ENCODE results near the gene WDR91. TPM values are rescaled to one million over a fixed set of nuclear protein-coding genes. Genes with fewer than 3 reads are reported as not detected.

The WDR91 gene
- total RNA-seq, 5 donors from 2014 or later (not counting 1 experiment from before 2014, with no cell fraction given) = 28.1 to 41.2 (median 37.6) TPM

DNA sequence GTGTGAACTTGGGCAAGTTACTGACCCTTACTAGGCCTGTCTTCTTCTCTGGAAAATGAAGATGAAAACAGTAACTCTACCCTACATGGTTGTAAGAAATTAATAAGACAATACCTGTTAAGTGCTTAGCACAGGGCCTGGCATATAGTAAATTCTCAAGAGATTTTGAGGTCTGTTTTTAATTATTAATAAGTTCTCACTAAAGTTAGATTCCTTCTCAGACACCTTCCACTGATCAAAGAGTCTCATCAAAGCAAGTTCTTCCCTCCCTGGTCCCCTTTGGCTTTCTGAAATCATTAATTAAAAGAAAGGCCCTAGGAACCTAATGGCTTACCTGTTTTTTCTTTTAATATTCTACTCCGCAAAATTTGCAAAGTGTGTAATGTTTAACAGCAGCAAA lies 58.9 kb downstream of the WDR91 start:
- peaks cover 15 to 19% of the 10 kb centered on the region in 2 experiments for H3K4me1 ChIP-seq (ENCODE audit: control insufficient read depth in 1 of 2, extremely low read depth in 1 of 2, insufficient read depth in 2 of 2, low read length in 2 of 2)
- DNase-seq (no peak), ATAC-seq (replicated peaks in 1 of 4) (no peak)
- Mint-ChIP-seq H3K9me3 (peaks cover 24 to 39% (median 37%) of the 10 kb centered on the region in 3 donors), H3K27ac (peak overlapping the region in 1 of 2 donors; percentile 43), H3K4me1 (peaks cover 76 to 80% (median 77%) of the 10 kb centered on the region in 3 donors), H3K4me3 (peak overlapping the region in 1 of 3 donors; percentile 50), H3K27me3 (no peaks in the 10 kb centered on the region), H3K36me3 (peaks cover 65% of the 10 kb centered on the region)
- peaks cover 3% of the 10 kb centered on the region for H3K9me3 ChIP-seq
- no CpG with 5 or more reads among the region's 1 CpG for WGBS (ENCODE audit: insufficient coverage)
- H3K36me3 ChIP-seq (ENCODE audit: control insufficient read depth in 2 of 2, extremely low read depth in 1 of 2, insufficient read depth in 1 of 2, low read length in 1 of 2) = peaks cover 0 to 16% of the 10 kb centered on the region in 2 donors
- H3K27me3 ChIP-seq (replicated peaks in 1 of 2; ENCODE audit: control insufficient read depth in 2 of 2, extremely low read depth in 1 of 2, insufficient read depth in 2 of 2, low read length in 1 of 2) = no peaks in the 10 kb centered on the region
- no peak overlapping the region for H3K4me3 ChIP-seq (ENCODE audit: control insufficient read depth in 1 of 2, extremely low read depth in 1 of 2, low read length in 1 of 2)
- H3K27ac ChIP-seq (ENCODE audit: low read length) = no peak overlapping the region
- ChIA-PET CTCF (no interaction called here), POLR2A (no interaction called here)

DNA sequence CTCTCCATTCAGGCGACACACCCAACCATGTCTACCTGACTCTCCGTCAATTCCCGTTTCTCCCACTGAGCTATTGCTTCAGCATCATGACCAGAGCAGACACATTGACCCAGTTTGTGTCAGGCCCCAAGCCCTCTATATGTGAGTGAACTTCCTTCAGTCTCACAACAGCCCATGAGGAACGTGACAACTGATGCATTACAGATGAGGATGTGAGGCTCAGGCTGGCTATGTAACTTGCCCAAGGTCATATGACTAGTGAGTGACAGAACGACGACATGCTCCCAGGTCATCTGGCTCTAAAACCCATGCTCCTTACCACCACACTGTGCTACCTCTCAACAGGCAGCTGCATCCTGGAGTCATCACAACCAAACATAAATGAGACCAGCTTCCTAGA lies 59.8 kb downstream of the WDR91 start:
- DNase-seq (no peak), ATAC-seq (replicated peaks in 1 of 4) (no peak)
- no peaks in the 10 kb centered on the region for H3K27me3 ChIP-seq (replicated peaks in 1 of 2; ENCODE audit: control insufficient read depth in 2 of 2, extremely low read depth in 1 of 2, insufficient read depth in 2 of 2, low read length in 1 of 2)
- H3K9me3 Mint-ChIP-seq = peaks cover 18 to 33% (median 30%) of the 10 kb centered on the region in 3 donors
- peaks cover 0 to 16% of the 10 kb centered on the region in 2 donors for H3K36me3 ChIP-seq (ENCODE audit: control insufficient read depth in 2 of 2, extremely low read depth in 1 of 2, insufficient read depth in 1 of 2, low read length in 1 of 2)
- WGBS (ENCODE audit: insufficient coverage) = 82% methylated on average over 2 of the region's 6 CpGs
- ChIA-PET POLR2A (interaction anchor here (0.8 to 0.9 kb wide), 2 partner anchors 12 to 13 kb away, joined by 3 to 4 read pairs; no protein-coding TSS in a partner anchor), CTCF (no interaction called here)
- no peaks in the 10 kb centered on the region for H3K27me3 Mint-ChIP-seq
- H3K4me3 ChIP-seq (ENCODE audit: control insufficient read depth in 1 of 2, extremely low read depth in 1 of 2, low read length in 1 of 2) = no peak overlapping the region
- no peak overlapping the region for H3K27ac ChIP-seq (ENCODE audit: low read length)
- H3K36me3 Mint-ChIP-seq = peaks cover 56% of the 10 kb centered on the region
- H3K4me3 Mint-ChIP-seq = peak overlapping the region; percentile 85 to 89 (median 88)
- H3K4me1 Mint-ChIP-seq = peaks cover 72 to 78% (median 76%) of the 10 kb centered on the region in 3 donors
- peak overlapping the region; percentile 69 to 84 for H3K27ac Mint-ChIP-seq
- H3K4me1 ChIP-seq (ENCODE audit: control insufficient read depth in 1 of 2, extremely low read depth in 1 of 2, insufficient read depth in 2 of 2, low read length in 2 of 2) = peaks cover 17 to 22% of the 10 kb centered on the region in 2 experiments
- peaks cover 3% of the 10 kb centered on the region for H3K9me3 ChIP-seq

DNA sequence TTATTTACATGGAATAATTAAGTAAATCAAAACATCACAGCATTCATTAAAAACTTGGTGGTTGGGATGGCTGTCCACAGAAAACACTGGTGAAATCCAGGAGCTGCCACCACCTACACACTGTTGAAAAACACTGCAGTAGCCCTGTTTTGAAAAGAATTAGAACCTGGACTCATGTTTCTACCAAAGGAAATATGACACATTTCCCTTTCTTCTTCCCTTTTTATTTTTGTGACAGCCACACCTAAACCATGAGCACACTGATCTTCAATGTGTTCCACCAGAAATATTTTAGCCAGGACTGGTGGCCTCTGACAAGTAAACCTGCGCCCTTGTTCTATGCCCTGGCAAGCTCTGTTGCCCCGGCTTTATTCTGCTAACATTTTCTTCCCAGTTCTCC lies 60.2 kb downstream of the WDR91 start:
- H3K4me3 Mint-ChIP-seq = peak overlapping the region; percentile 85 to 89 (median 88)
- Histone ChIP-seq H3K36me3 (ENCODE audit: control insufficient read depth in 2 of 2, extremely low read depth in 1 of 2, insufficient read depth in 1 of 2, low read length in 1 of 2) (peaks cover 0 to 16% of the 10 kb centered on the region in 2 donors), H3K9me3 (peaks cover 3% of the 10 kb centered on the region), H3K4me3 (ENCODE audit: control insufficient read depth in 1 of 2, extremely low read depth in 1 of 2, low read length in 1 of 2) (no peak overlapping the region), H3K27ac (ENCODE audit: low read length) (no peak overlapping the region), H3K4me1 (ENCODE audit: control insufficient read depth in 1 of 2, extremely low read depth in 1 of 2, insufficient read depth in 2 of 2, low read length in 2 of 2) (peaks cover 20 to 24% of the 10 kb centered on the region in 2 experiments), H3K27me3 (replicated peaks in 1 of 2; ENCODE audit: control insufficient read depth in 2 of 2, extremely low read depth in 1 of 2, insufficient read depth in 2 of 2, low read length in 1 of 2) (no peaks in the 10 kb centered on the region)
- DNase-seq (no peak), ATAC-seq (replicated peaks in 1 of 4) (no peak)
- ChIA-PET POLR2A (interaction anchor here (0.8 to 0.9 kb wide), 2 partner anchors 12 to 13 kb away, joined by 3 to 4 read pairs; no protein-coding TSS in a partner anchor), CTCF (interaction anchor here in 1 of 2 donors (0.9 kb wide), 1 partner anchor 503 kb away, joined by 3 read pairs; no protein-coding TSS in a partner anchor)
- H3K36me3 Mint-ChIP-seq = peaks cover 52% of the 10 kb centered on the region
- H3K9me3 Mint-ChIP-seq = peaks cover 15 to 31% (median 26%) of the 10 kb centered on the region in 3 donors
- 100% methylated on average over 2 of the region's 2 CpGs for WGBS (ENCODE audit: insufficient coverage)
- H3K27ac Mint-ChIP-seq = peak overlapping the region; percentile 69 to 84
- no peaks in the 10 kb centered on the region for H3K27me3 Mint-ChIP-seq
- peaks cover 75 to 82% (median 78%) of the 10 kb centered on the region in 3 donors for H3K4me1 Mint-ChIP-seq

DNA sequence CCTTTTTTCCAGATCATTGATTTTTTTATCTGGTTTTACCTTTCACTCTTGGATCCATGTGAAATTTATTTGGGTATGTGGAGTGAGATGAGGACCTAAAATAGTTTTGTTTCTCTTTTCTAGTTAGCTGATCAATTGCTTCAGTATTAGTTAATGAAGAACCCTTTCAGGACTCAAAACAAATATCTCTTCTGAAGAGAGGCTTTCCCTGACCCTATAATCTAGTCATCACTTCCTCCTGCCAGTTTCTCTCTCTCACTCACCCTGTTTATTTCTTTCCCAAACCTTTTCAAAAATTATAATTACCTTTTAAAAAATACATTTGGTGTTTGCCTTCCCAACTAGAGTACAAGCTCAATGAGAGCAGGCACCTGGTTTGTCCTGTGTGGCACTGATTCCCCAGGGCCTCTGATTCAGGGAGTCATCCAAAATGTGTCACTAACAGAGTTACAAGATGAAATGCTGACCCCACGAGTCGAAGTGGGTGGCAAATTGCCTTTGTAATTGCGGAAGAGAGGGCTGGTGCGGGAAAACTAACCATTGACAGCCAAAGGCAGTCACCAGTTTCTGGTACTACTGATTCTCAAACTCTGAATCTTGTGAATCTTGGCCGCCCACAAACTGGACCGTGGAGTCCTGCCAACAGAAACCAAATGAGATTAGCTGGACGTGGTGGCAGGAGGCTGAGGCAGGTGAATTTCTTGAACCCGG lies 61.1 kb downstream of the WDR91 start:
- ChIA-PET POLR2A (interaction anchor here in 1 of 2 donors (0.6 kb wide), 1 partner anchor 19 kb away, joined by 3 read pairs; no protein-coding TSS in a partner anchor), CTCF (interaction anchor here in 1 of 2 donors (0.9 kb wide), 1 partner anchor 502 kb away, joined by 3 read pairs; no protein-coding TSS in a partner anchor)
- Mint-ChIP-seq H3K4me1 (peaks cover 79 to 89% (median 80%) of the 10 kb centered on the region in 3 donors), H3K27me3 (no peaks in the 10 kb centered on the region), H3K36me3 (peaks cover 43% of the 10 kb centered on the region), H3K9me3 (peaks cover 13 to 23% (median 18%) of the 10 kb centered on the region in 3 donors), H3K27ac (peak overlapping the region; percentile 16 to 45), H3K4me3 (peak overlapping the region; percentile 85 to 89 (median 88))
- ATAC-seq (replicated peaks in 1 of 4) (no peak), DNase-seq (no peak)
- Histone ChIP-seq H3K27ac (ENCODE audit: low read length) (no peak overlapping the region), H3K4me3 (ENCODE audit: control insufficient read depth in 1 of 2, extremely low read depth in 1 of 2, low read length in 1 of 2) (peak overlapping the region in 1 of 2 donors; percentile 28), H3K36me3 (ENCODE audit: control insufficient read depth in 2 of 2, extremely low read depth in 1 of 2, insufficient read depth in 1 of 2, low read length in 1 of 2) (peaks cover 0 to 16% of the 10 kb centered on the region in 2 donors), H3K9me3 (no peaks in the 10 kb centered on the region), H3K4me1 (ENCODE audit: control insufficient read depth in 1 of 2, extremely low read depth in 1 of 2, insufficient read depth in 2 of 2, low read length in 2 of 2) (peaks cover 24% of the 10 kb centered on the region in 2 experiments), H3K27me3 (replicated peaks in 1 of 2; ENCODE audit: control insufficient read depth in 2 of 2, extremely low read depth in 1 of 2, insufficient read depth in 2 of 2, low read length in 1 of 2) (no peaks in the 10 kb centered on the region)
- WGBS (ENCODE audit: insufficient coverage) = 94% methylated on average over 7 of the region's 8 CpGs

DNA sequence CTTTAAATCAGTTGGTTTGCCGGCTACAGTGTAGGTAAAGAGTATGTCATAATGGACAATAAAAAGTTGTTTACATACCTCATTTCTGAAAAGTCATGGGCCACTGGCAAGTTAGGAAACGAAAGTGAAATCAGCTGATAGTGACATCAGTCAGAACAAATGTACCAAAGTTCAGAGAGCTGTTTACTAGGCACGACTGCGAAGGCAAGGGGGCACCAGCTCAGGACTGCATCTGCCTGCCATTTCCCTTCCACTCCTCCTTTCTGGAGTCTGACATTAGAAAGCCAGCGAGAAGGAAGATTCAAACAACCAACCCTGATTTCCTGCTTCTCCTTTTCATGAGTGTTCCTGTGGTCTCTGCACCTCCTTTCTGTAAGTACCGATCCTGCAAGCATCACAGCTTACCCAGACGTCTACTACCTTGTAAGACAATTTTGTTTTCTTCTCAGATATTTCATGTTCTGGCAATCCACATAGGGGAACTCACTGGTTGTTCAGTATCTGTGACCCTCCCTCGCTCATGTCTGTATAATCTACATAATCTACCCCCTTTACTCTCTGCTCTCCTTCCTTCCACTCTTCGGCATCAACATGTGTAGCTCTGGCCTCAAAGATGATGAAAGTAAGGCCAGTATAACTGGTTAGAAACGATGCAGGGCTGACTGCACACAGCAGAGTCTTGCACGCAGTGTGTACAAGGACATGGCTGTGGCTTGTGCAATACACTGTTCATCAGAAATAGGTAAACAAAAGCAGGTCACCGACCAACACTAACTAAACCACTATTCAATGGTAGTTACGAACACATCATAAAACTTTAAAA lies 63.2 kb downstream of the WDR91 start, which contains the start of gene TMEM140:
TMEM140 (plus strand) TSS at position 174 of the 823 bp plus-strand sequence. CDS start 16,370 bp downstream, outside the sequence.
- ATAC-seq (replicated peaks in 1 of 4) = peak; percentile 79 to 86 (median 82)
- peak within 1 kb of the TSS; percentile 60 to 90 for H3K4me3 ChIP-seq (ENCODE audit: control insufficient read depth in 1 of 2, extremely low read depth in 1 of 2, low read length in 1 of 2)
- H3K4me1 ChIP-seq (ENCODE audit: control insufficient read depth in 1 of 2, extremely low read depth in 1 of 2, insufficient read depth in 2 of 2, low read length in 2 of 2) = peaks cover 24% of the 10 kb centered on the region in 2 experiments
- Mint-ChIP-seq H3K27ac (peak within 1 kb of the TSS; percentile 96 to 97), H3K4me3 (peak within 1 kb of the TSS; percentile 85 to 89 (median 88)), H3K9me3 (peaks cover 0 to 5% (median 4%) of the 10 kb centered on the region in 3 donors), H3K27me3 (no peaks in the 10 kb centered on the region), H3K4me1 (peaks cover 64 to 82% (median 68%) of the 10 kb centered on the region in 3 donors), H3K36me3 (peaks cover 24% of the 10 kb centered on the region)
- DNase-seq = peak in 34 of 35 experiments; percentile 47 to 85 (median 64)
- ChIA-PET POLR2A (interaction anchor here (0.8 to 1.8 kb wide), 9 partner anchors 13 to 514 kb away, joined by 3 to 26 read pairs (median 4); partner anchors contain the start of genes AGBL3 (in 1 of the 2) and CYREN (in 1 of the 2)), CTCF (interaction anchor here (0.6 to 3.1 kb wide), 13 partner anchors 14 to 502 kb away, joined by 3 to 47 read pairs (median 5); partner anchors contain the start of genes AGBL3 (in 1 of the 2), CYREN (in 1 of the 2) and WDR91 (in 1 of the 2))
- no peaks in the 10 kb centered on the region for H3K9me3 ChIP-seq
- WGBS (ENCODE audit: insufficient coverage) = 0% methylated on average over 6 of the region's 13 CpGs
- no peaks in the 10 kb centered on the region for H3K27me3 ChIP-seq (replicated peaks in 1 of 2; ENCODE audit: control insufficient read depth in 2 of 2, extremely low read depth in 1 of 2, insufficient read depth in 2 of 2, low read length in 1 of 2)
- peak within 1 kb of the TSS; percentile 95 for H3K27ac ChIP-seq (ENCODE audit: low read length)
- peaks cover 0 to 16% of the 10 kb centered on the region in 2 donors for H3K36me3 ChIP-seq (ENCODE audit: control insufficient read depth in 2 of 2, extremely low read depth in 1 of 2, insufficient read depth in 1 of 2, low read length in 1 of 2)

All from T-cell (primary cell).